Activated CD8-positive, alpha-beta T cell treated with anti-CD3 and anti-CD28 coated beads, Interleukin-2, amount 10 ng/mL, durations not matched to agents 7 days and 5 days (primary cell): ENCODE measurements around the gene PDE4D. TPM values are rescaled to one million over a fixed set of nuclear protein-coding genes. Genes with fewer than 3 reads are reported as not detected.
"Not testable (repeated sequence)": the region's sequence is repeated elsewhere in the genome, so short reads cannot be mapped to it uniquely, and the experiment has no call there.

ENCODE experiments used
- ATAC-seq: fragments of 150-1000 bp; cut with Tn5 transposase; one replicate; pipeline ENCODE4 v1.10.0; 2021; ENCODE audit warnings: moderate library complexity
- CTCF ChIA-PET: fragments of 350-600 bp; sonication (Branson Sonifier 250); formaldehyde crosslinking; loops from one replicate; lab custom pipeline; 2021; ENCODE audit warnings: antibody characterized with exemption; lab: Charles Lee
- POLR2A ChIA-PET: fragments of 350-600 bp; sonication (Branson Sonifier 250); formaldehyde crosslinking; loops from one replicate; lab custom pipeline; 2021; ENCODE audit warnings: antibody characterized with exemption; lab: Charles Lee
- DNase-seq: peaks from one replicate; pipeline ENCODE4 v3.0.0-alpha.2; 2020
- H3K27ac Mint-ChIP-seq: one replicate; pipeline ENCODE4 v1.8.0; 2021; ENCODE audit warnings: mild to moderate bottlenecking, mixed read lengths
- H3K27me3 Mint-ChIP-seq: one replicate; pipeline ENCODE4 v1.8.0; 2021; ENCODE audit warnings: low read depth, mixed read lengths
- H3K36me3 Mint-ChIP-seq: one replicate; pipeline ENCODE4 v1.8.0; 2021; ENCODE audit warnings: low read depth, mixed read lengths
- H3K4me1 Mint-ChIP-seq: one replicate; pipeline ENCODE4 v1.8.0; 2021; ENCODE audit warnings: low read depth, mixed read lengths
- H3K4me3 Mint-ChIP-seq: one replicate; pipeline ENCODE4 v1.8.0; 2021; ENCODE audit warnings: mild to moderate bottlenecking, mixed read lengths
- H3K9me3 Mint-ChIP-seq: one replicate; pipeline ENCODE4 v1.8.0; 2022; ENCODE audit warnings: mixed read lengths; ENCODE audit not compliant: insufficient read depth
- total RNA-seq, 2 experiments: library from RNA; stranded (reverse); gene quantifications; one replicate each; pipeline ENCODE4 v1.2.3, GENCODE V29; 2021

PDE4D gene
- total RNA-seq, 2 experiments from 2014 or later = 65.4 to 70.7 TPM

- DNase-seq (no peak), ATAC-seq (no peak)
- ChIA-PET CTCF (interaction anchor here (0.7 to 2.0 kb wide), 3 partner anchors 78 to 205 kb away, joined by 3 to 6 read pairs (median 4); no protein-coding TSS in a partner anchor), POLR2A (no interaction called here)
- no peaks in the 10 kb centered on the region for H3K9me3 Mint-ChIP-seq
- H3K4me1 Mint-ChIP-seq = no peaks in the 10 kb centered on the region
- no peak overlapping the region for H3K4me3 Mint-ChIP-seq
- H3K36me3 Mint-ChIP-seq = peaks cover 24% of the 10 kb centered on the region
- H3K27ac Mint-ChIP-seq = no peak overlapping the region
- no peaks in the 10 kb centered on the region for H3K27me3 Mint-ChIP-seq
These were observed 924.3 kb downstream of the PDE4D start for GRCh38 chr5:58969253-58969652.

GRCh38 chr5:58968350-58968749, 925.2 kb downstream of the PDE4D start:
- Mint-ChIP-seq H3K27me3 (peaks cover 4% of the 10 kb centered on the region), H3K27ac (no peak overlapping the region), H3K9me3 (no peaks in the 10 kb centered on the region), H3K4me3 (no peak overlapping the region), H3K36me3 (peaks cover 16% of the 10 kb centered on the region), H3K4me1 (no peaks in the 10 kb centered on the region)
- DNase-seq = no peak
- POLR2A ChIA-PET = no interaction called here
- no peak for ATAC-seq
- CTCF ChIA-PET = interaction anchor here (1.0 to 2.0 kb wide), 2 partner anchors 76 to 82 kb away, joined by 4 to 6 read pairs; no protein-coding TSS in a partner anchor

- H3K4me1 Mint-ChIP-seq = no peaks in the 10 kb centered on the region
- CTCF ChIA-PET = interaction anchor here (1.0 to 2.0 kb wide), 3 partner anchors 76 to 81 kb away, joined by 4 to 6 read pairs (median 5); no protein-coding TSS in a partner anchor
- H3K27ac Mint-ChIP-seq = no peak overlapping the region
- POLR2A ChIA-PET = no interaction called here
- peaks cover 11% of the 10 kb centered on the region for H3K36me3 Mint-ChIP-seq
- H3K27me3 Mint-ChIP-seq = peaks cover 4% of the 10 kb centered on the region
- no peak overlapping the region for H3K4me3 Mint-ChIP-seq
- DNase-seq (no peak), ATAC-seq (peak; percentile 35)
- H3K9me3 Mint-ChIP-seq = no peaks in the 10 kb centered on the region
These were observed 925.8 kb downstream of the PDE4D start for GRCh38 chr5:58967597-58968281.

GRCh38 chr5:58965677-58966414, 927.7 kb downstream of the PDE4D start:
- Mint-ChIP-seq H3K9me3 (no peaks in the 10 kb centered on the region), H3K27me3 (peaks cover 4% of the 10 kb centered on the region), H3K4me3 (no peak overlapping the region), H3K36me3 (peaks cover 2% of the 10 kb centered on the region), H3K27ac (no peak overlapping the region), H3K4me1 (no peaks in the 10 kb centered on the region)
- no peak for ATAC-seq
- POLR2A ChIA-PET = no interaction called here
- no peak for DNase-seq
- CTCF ChIA-PET = interaction anchor here (0.9 to 1.5 kb wide), 3 partner anchors 72 to 80 kb away, joined by 4 to 5 read pairs (median 4); no protein-coding TSS in a partner anchor

GRCh38 chr5:58963821-58964220, 929.7 kb downstream of the PDE4D start:
- no peaks in the 10 kb centered on the region for H3K4me1 Mint-ChIP-seq
- ChIA-PET CTCF (no interaction called here), POLR2A (no interaction called here)
- H3K36me3 Mint-ChIP-seq = no peaks in the 10 kb centered on the region
- no peak for DNase-seq
- ATAC-seq = no peak
- H3K9me3 Mint-ChIP-seq = no peaks in the 10 kb centered on the region
- H3K4me3 Mint-ChIP-seq = no peak overlapping the region
- no peak overlapping the region for H3K27ac Mint-ChIP-seq
- peaks cover 4% of the 10 kb centered on the region for H3K27me3 Mint-ChIP-seq

- peaks cover 4% of the 10 kb centered on the region for H3K27me3 Mint-ChIP-seq
These were observed 930.2 kb downstream of the PDE4D start for GRCh38 chr5:58963361-58963760.

GRCh38 chr5:58961631-58962280, 931.8 kb downstream of the PDE4D start:
- H3K36me3 Mint-ChIP-seq = no peaks in the 10 kb centered on the region
- H3K9me3 Mint-ChIP-seq = no peaks in the 10 kb centered on the region
- ChIA-PET POLR2A (no interaction called here), CTCF (no interaction called here)
- ATAC-seq (no peak), DNase-seq (no peak)
- no peaks in the 10 kb centered on the region for H3K4me1 Mint-ChIP-seq
- H3K27ac Mint-ChIP-seq = no peak overlapping the region
- no peak overlapping the region for H3K4me3 Mint-ChIP-seq
- H3K27me3 Mint-ChIP-seq = peaks cover 4% of the 10 kb centered on the region

More at GRCh38 chr5:58963361-58963760, 930.2 kb downstream of the PDE4D start:
- no peaks in the 10 kb centered on the region for H3K4me1 Mint-ChIP-seq
- POLR2A ChIA-PET = no interaction called here
- no peak overlapping the region for H3K4me3 Mint-ChIP-seq
- CTCF ChIA-PET = no interaction called here
- ATAC-seq = no peak
- no peak for DNase-seq
- no peak overlapping the region for H3K27ac Mint-ChIP-seq
- no peaks in the 10 kb centered on the region for H3K9me3 Mint-ChIP-seq
- H3K36me3 Mint-ChIP-seq = no peaks in the 10 kb centered on the region

- H3K27me3 Mint-ChIP-seq = peaks cover 13% of the 10 kb centered on the region
- ATAC-seq (no peak), DNase-seq (no peak)
- POLR2A ChIA-PET = no interaction called here
- no peaks in the 10 kb centered on the region for H3K9me3 Mint-ChIP-seq
- H3K4me3 Mint-ChIP-seq = no peak overlapping the region
- no peaks in the 10 kb centered on the region for H3K4me1 Mint-ChIP-seq
- no peak overlapping the region for H3K27ac Mint-ChIP-seq
- CTCF ChIA-PET = no interaction called here
- H3K36me3 Mint-ChIP-seq = no peaks in the 10 kb centered on the region
These were observed 934.8 kb downstream of the PDE4D start for GRCh38 chr5:58958701-58959100.

GRCh38 chr5:58953218-58953617, 940.3 kb downstream of the PDE4D start:
- CTCF ChIA-PET, POLR2A ChIA-PET, ATAC-seq, DNase-seq, H3K36me3 Mint-ChIP-seq, H3K4me1 Mint-ChIP-seq, H3K4me3 Mint-ChIP-seq, H3K27ac Mint-ChIP-seq, H3K9me3 Mint-ChIP-seq: not testable (repeated sequence)
- peaks cover 24% of the 10 kb centered on the region for H3K27me3 Mint-ChIP-seq

GRCh38 chr5:58950224-58950623, 943.3 kb downstream of the PDE4D start:
- Mint-ChIP-seq H3K27ac (no peak overlapping the region), H3K9me3 (peaks cover 6% of the 10 kb centered on the region), H3K36me3 (no peaks in the 10 kb centered on the region), H3K27me3 (peaks cover 28% of the 10 kb centered on the region), H3K4me3 (no peak overlapping the region), H3K4me1 (no peaks in the 10 kb centered on the region)
- ChIA-PET POLR2A (no interaction called here), CTCF (no interaction called here)
- DNase-seq (no peak), ATAC-seq (no peak)

GRCh38 chr5:58946230-58946629, 947.3 kb downstream of the PDE4D start:
- ATAC-seq (no peak), DNase-seq (no peak)
- no peaks in the 10 kb centered on the region for H3K9me3 Mint-ChIP-seq
- H3K27me3 Mint-ChIP-seq = peaks cover 11% of the 10 kb centered on the region
- no peaks in the 10 kb centered on the region for H3K36me3 Mint-ChIP-seq
- ChIA-PET CTCF (interaction anchor here (0.7 to 3.8 kb wide), 3 partner anchors 12 to 60 kb away, joined by 3 to 14 read pairs (median 3); no protein-coding TSS in a partner anchor), POLR2A (no interaction called here)
- no peak overlapping the region for H3K4me3 Mint-ChIP-seq
- H3K4me1 Mint-ChIP-seq = no peaks in the 10 kb centered on the region
- H3K27ac Mint-ChIP-seq = no peak overlapping the region
